ENCODE data around the gene KIRREL3.

The KIRREL3 gene

DNA sequence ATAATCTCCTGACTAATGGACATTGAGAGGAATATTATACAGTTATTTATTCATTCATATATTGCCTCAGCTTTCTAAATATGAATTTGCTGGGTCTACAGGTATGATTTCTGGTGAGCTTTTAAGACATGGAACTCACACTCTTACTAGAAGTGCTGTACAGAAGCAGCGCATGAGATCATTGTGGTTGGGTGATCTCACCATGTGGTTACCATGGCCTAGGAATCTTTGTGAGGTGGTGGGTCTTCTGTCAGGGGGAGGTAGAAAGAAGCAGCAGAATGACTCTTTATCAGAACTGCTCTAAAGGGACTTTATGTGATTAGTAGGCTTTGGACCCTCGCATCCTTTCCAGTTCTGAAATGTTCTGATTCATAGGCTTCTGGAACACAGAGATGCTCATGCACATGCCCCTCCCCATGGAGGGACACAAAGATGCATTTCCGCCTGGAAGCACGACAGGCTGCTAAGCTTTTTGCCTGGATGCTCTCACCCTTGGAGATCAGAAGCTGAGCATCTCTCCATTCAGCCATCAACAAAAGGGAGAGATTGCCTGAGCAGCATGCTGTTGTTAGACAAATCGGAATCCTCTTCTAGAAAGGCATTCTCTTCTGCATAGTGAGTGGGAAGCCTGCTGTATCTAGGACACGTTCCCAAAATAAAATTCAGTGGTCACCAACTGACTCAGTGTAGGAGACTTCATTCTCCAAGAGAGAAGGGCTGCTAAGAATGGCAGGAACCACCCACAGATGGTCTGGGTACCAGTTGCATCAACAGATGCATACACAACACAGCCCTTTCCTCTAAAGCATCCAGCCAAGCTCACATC is 51.3 kb downstream of the KIRREL3 start:
- Histone ChIP-seq H3K27me3 (ENCODE audit: insufficient read depth, poor library complexity, severe bottlenecking) (peaks cover 5% of the 10 kb centered on the region), H3K27ac (replicated peaks) (no peak overlapping the region), H3K4me3 (replicated peaks; ENCODE audit: insufficient read depth, low read length) (no peak overlapping the region)
- no peak for TF ChIP-seq GABPA (IDR thresholded peaks at IDR 0.05; ENCODE audit: low read depth)
- TF ChIP-seq CTCF (IDR thresholded peaks at IDR 0.05; ENCODE audit: insufficient read depth, low read length), result no peak
- no peak for TF ChIP-seq POLR2AphosphoS5 (IDR thresholded peaks at IDR 0.05; ENCODE audit: low read depth)
- no peak for TF ChIP-seq REST (IDR thresholded peaks at IDR 0.05; ENCODE audit: insufficient replicate concordance, low read depth)
- no peak for TF ChIP-seq SPI1 (IDR thresholded peaks at IDR 0.05; ENCODE audit: borderline replicate concordance, low read depth)
- DNase-seq (ENCODE audit: low read depth in 1 of 2, low spot score in 1 of 2), result no peak

DNA sequence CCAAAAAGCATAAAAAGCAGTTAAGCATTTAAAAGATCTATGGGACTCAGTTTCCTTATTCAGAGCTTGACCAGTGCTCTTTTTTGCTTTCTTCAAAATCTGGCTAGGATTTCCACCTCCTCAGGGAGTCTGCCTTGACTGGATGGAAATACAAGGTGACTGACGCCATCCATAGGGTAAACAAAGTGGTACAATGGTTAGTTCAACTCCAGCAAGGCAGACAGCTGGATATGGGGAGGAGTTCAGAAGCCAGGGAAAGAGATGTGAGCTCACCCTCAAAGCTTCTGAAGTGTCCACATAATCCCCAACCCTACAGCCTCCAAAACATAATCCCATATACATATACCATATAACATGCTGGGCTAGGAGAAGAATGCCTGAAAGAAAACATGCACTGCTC is 52.0 kb downstream of the KIRREL3 start:
- DNase-seq (ENCODE audit: low read depth in 1 of 2, low spot score in 1 of 2), result no peak
- TF ChIP-seq SPI1 (IDR thresholded peaks at IDR 0.05; ENCODE audit: borderline replicate concordance, low read depth) (no peak), CTCF (IDR thresholded peaks at IDR 0.05; ENCODE audit: insufficient read depth, low read length) (no peak), POLR2AphosphoS5 (IDR thresholded peaks at IDR 0.05; ENCODE audit: low read depth) (no peak), GABPA (IDR thresholded peaks at IDR 0.05; ENCODE audit: low read depth) (no peak), REST (IDR thresholded peaks at IDR 0.05; ENCODE audit: insufficient replicate concordance, low read depth) (no peak)
- Histone ChIP-seq H3K27me3 (ENCODE audit: insufficient read depth, poor library complexity, severe bottlenecking) (peaks cover 3% of the 10 kb centered on the region), H3K4me3 (replicated peaks; ENCODE audit: insufficient read depth, low read length) (no peak overlapping the region), H3K27ac (replicated peaks) (no peak overlapping the region)

- no peak overlapping the region for H3K27ac ChIP-seq (replicated peaks)
- H3K4me3 ChIP-seq (replicated peaks; ENCODE audit: insufficient read depth, low read length), result no peak overlapping the region
- TF ChIP-seq CTCF (IDR thresholded peaks at IDR 0.05; ENCODE audit: insufficient read depth, low read length) (no peak), POLR2AphosphoS5 (IDR thresholded peaks at IDR 0.05; ENCODE audit: low read depth) (no peak), SPI1 (IDR thresholded peaks at IDR 0.05; ENCODE audit: borderline replicate concordance, low read depth) (no peak), REST (IDR thresholded peaks at IDR 0.05; ENCODE audit: insufficient replicate concordance, low read depth) (no peak), GABPA (IDR thresholded peaks at IDR 0.05; ENCODE audit: low read depth) (no peak)
- peaks cover 2% of the 10 kb centered on the region for H3K27me3 ChIP-seq (ENCODE audit: insufficient read depth, poor library complexity, severe bottlenecking)
- DNase-seq (ENCODE audit: low read depth in 1 of 2, low spot score in 1 of 2), result no peak
Measured at GRCh38 chr11:126945319-126945718, 55.3 kb downstream of the KIRREL3 start.

Measured in HL-60 (cell line).